Central memory CD8-positive, alpha-beta T cell (primary cell): ENCODE measurements around the gene KIF1A.

ENCODE experiments used
- ATAC-seq: fragments of 150-1000 bp; cut with Tn5 transposase; replicated peaks from 2 replicates; pipeline ENCODE4 v1.10.0; 2022; ENCODE audit warnings: mild to moderate bottlenecking, moderate FRiP score, moderate number of reproducible peaks; ENCODE audit not compliant: poor library complexity, severe bottlenecking; ENCODE audit errors: extremely low read depth
- DNase-seq, 2 donors: peaks; one replicate each; pipeline ENCODE4 v3.0.0; 2021; ENCODE audit warnings: low spot score in 2 of 2
- H3K27ac Mint-ChIP-seq: one replicate; pipeline ENCODE4 v1.8.0; 2022; ENCODE audit warnings: low read depth, mild to moderate bottlenecking, moderate library complexity, mixed read lengths
- H3K27me3 Mint-ChIP-seq: one replicate; pipeline ENCODE4 v1.8.0; 2022; ENCODE audit warnings: mixed read lengths
- H3K36me3 Mint-ChIP-seq: one replicate; pipeline ENCODE4 v1.8.0; 2022; ENCODE audit warnings: mild to moderate bottlenecking, moderate library complexity, mixed read lengths; ENCODE audit not compliant: insufficient read depth
- H3K4me1 Mint-ChIP-seq: one replicate; pipeline ENCODE4 v1.8.0; 2022; ENCODE audit warnings: mixed read lengths
- H3K4me3 Mint-ChIP-seq: one replicate; pipeline ENCODE4 v1.8.0; 2022; ENCODE audit warnings: mild to moderate bottlenecking, moderate library complexity, mixed read lengths
- H3K9me3 Mint-ChIP-seq: one replicate; pipeline ENCODE4 v1.8.0; 2022; ENCODE audit warnings: mixed read lengths

Gene KIF1A

GRCh38 chr2:240747256-240747655 lies 72.8 kb downstream of the KIF1A start:
- H3K9me3 Mint-ChIP-seq = no peaks in the 10 kb centered on the region
- H3K4me3 Mint-ChIP-seq = no peak overlapping the region
- ATAC-seq (no peak), DNase-seq (no peak)
- H3K4me1 Mint-ChIP-seq = no peaks in the 10 kb centered on the region
- H3K36me3 Mint-ChIP-seq = no peaks in the 10 kb centered on the region
- H3K27me3 Mint-ChIP-seq = peaks cover 8% of the 10 kb centered on the region
- no peak overlapping the region for H3K27ac Mint-ChIP-seq

- Mint-ChIP-seq H3K27ac (no peak overlapping the region), H3K9me3 (no peaks in the 10 kb centered on the region), H3K36me3 (peaks cover 2% of the 10 kb centered on the region), H3K4me3 (no peak overlapping the region), H3K27me3 (peaks cover 8% of the 10 kb centered on the region), H3K4me1 (no peaks in the 10 kb centered on the region)
- DNase-seq = no peak
- no peak for ATAC-seq
These were observed 73.3 kb downstream of the KIF1A start for GRCh38 chr2:240746671-240747070.

- ATAC-seq (no peak), DNase-seq (no peak)
- H3K4me3 Mint-ChIP-seq = no peak overlapping the region
- H3K27me3 Mint-ChIP-seq = peaks cover 8% of the 10 kb centered on the region
- no peaks in the 10 kb centered on the region for H3K9me3 Mint-ChIP-seq
- H3K4me1 Mint-ChIP-seq = no peaks in the 10 kb centered on the region
- H3K36me3 Mint-ChIP-seq = peaks cover 2% of the 10 kb centered on the region
- H3K27ac Mint-ChIP-seq = no peak overlapping the region
These were observed 74.1 kb downstream of the KIF1A start for GRCh38 chr2:240745962-240746361.

GRCh38 chr2:240745456-240745855 lies 74.6 kb downstream of the KIF1A start:
- DNase-seq (no peak), ATAC-seq (no peak)
- peaks cover 2% of the 10 kb centered on the region for H3K36me3 Mint-ChIP-seq
- H3K27ac Mint-ChIP-seq = no peak overlapping the region
- H3K27me3 Mint-ChIP-seq = peaks cover 8% of the 10 kb centered on the region
- no peaks in the 10 kb centered on the region for H3K9me3 Mint-ChIP-seq
- H3K4me3 Mint-ChIP-seq = no peak overlapping the region
- no peaks in the 10 kb centered on the region for H3K4me1 Mint-ChIP-seq

- Mint-ChIP-seq H3K4me1 (no peaks in the 10 kb centered on the region), H3K27ac (peak overlapping the region; percentile 42), H3K9me3 (no peaks in the 10 kb centered on the region), H3K27me3 (peaks cover 3% of the 10 kb centered on the region), H3K4me3 (no peak overlapping the region), H3K36me3 (peaks cover 2% of the 10 kb centered on the region)
- no peak for ATAC-seq
- DNase-seq = no peak
These were observed 77.4 kb downstream of the KIF1A start for GRCh38 chr2:240742602-240743095.

- Mint-ChIP-seq H3K27ac (no peak overlapping the region), H3K36me3 (peaks cover 2% of the 10 kb centered on the region), H3K4me1 (no peaks in the 10 kb centered on the region), H3K9me3 (no peaks in the 10 kb centered on the region), H3K4me3 (no peak overlapping the region), H3K27me3 (no peaks in the 10 kb centered on the region)
- DNase-seq = no peak
- ATAC-seq = no peak
These were observed 78.9 kb downstream of the KIF1A start for GRCh38 chr2:240741091-240741490.

- H3K4me3 Mint-ChIP-seq = no peak overlapping the region
- H3K9me3 Mint-ChIP-seq = no peaks in the 10 kb centered on the region
- ATAC-seq (peak; percentile 59), DNase-seq (no peak)
- no peaks in the 10 kb centered on the region for H3K4me1 Mint-ChIP-seq
- peaks cover 2% of the 10 kb centered on the region for H3K36me3 Mint-ChIP-seq
- no peak overlapping the region for H3K27ac Mint-ChIP-seq
- H3K27me3 Mint-ChIP-seq = no peaks in the 10 kb centered on the region
These were observed 80.2 kb downstream of the KIF1A start for GRCh38 chr2:240739797-240740196.

- ATAC-seq (no peak), DNase-seq (no peak)
- H3K27ac Mint-ChIP-seq = no peak overlapping the region
- H3K4me3 Mint-ChIP-seq = no peak overlapping the region
- H3K27me3 Mint-ChIP-seq = no peaks in the 10 kb centered on the region
- H3K4me1 Mint-ChIP-seq = no peaks in the 10 kb centered on the region
- H3K9me3 Mint-ChIP-seq = no peaks in the 10 kb centered on the region
- peaks cover 3% of the 10 kb centered on the region for H3K36me3 Mint-ChIP-seq
These were observed 82.1 kb downstream of the KIF1A start for GRCh38 chr2:240737958-240738357.

- Mint-ChIP-seq H3K36me3 (peaks cover 3% of the 10 kb centered on the region), H3K27me3 (no peaks in the 10 kb centered on the region), H3K4me3 (no peak overlapping the region), H3K9me3 (no peaks in the 10 kb centered on the region), H3K4me1 (no peaks in the 10 kb centered on the region), H3K27ac (no peak overlapping the region)
- no peak for DNase-seq
- ATAC-seq = no peak
These were observed 82.5 kb downstream of the KIF1A start for GRCh38 chr2:240737512-240737911.

- no peak overlapping the region for H3K27ac Mint-ChIP-seq
- no peak overlapping the region for H3K4me3 Mint-ChIP-seq
- H3K9me3 Mint-ChIP-seq = no peaks in the 10 kb centered on the region
- peaks cover 1% of the 10 kb centered on the region for H3K36me3 Mint-ChIP-seq
- H3K27me3 Mint-ChIP-seq = no peaks in the 10 kb centered on the region
- ATAC-seq (no peak), DNase-seq (no peak)
- H3K4me1 Mint-ChIP-seq = no peaks in the 10 kb centered on the region
These were observed 83.5 kb downstream of the KIF1A start for GRCh38 chr2:240736281-240737250.

- H3K4me3 Mint-ChIP-seq = no peak overlapping the region
- peaks cover 1% of the 10 kb centered on the region for H3K36me3 Mint-ChIP-seq
These were observed 84.5 kb downstream of the KIF1A start for GRCh38 chr2:240735476-240735875.

GRCh38 chr2:240734756-240735155 lies 85.3 kb downstream of the KIF1A start:
- ATAC-seq (no peak), DNase-seq (no peak)
- no peak overlapping the region for H3K4me3 Mint-ChIP-seq
- no peaks in the 10 kb centered on the region for H3K9me3 Mint-ChIP-seq
- peaks cover 1% of the 10 kb centered on the region for H3K36me3 Mint-ChIP-seq
- H3K4me1 Mint-ChIP-seq = no peaks in the 10 kb centered on the region
- H3K27ac Mint-ChIP-seq = no peak overlapping the region
- H3K27me3 Mint-ChIP-seq = no peaks in the 10 kb centered on the region

More at GRCh38 chr2:240735476-240735875, 84.5 kb downstream of the KIF1A start:
- ATAC-seq (no peak), DNase-seq (no peak)
- Mint-ChIP-seq H3K27ac (no peak overlapping the region), H3K4me1 (no peaks in the 10 kb centered on the region), H3K27me3 (no peaks in the 10 kb centered on the region), H3K9me3 (no peaks in the 10 kb centered on the region)
